ENCODE results near the gene IL9.
"Not testable (repeated sequence)": the region's sequence is repeated elsewhere in the genome, so short reads cannot be mapped to it uniquely, and the experiment has no call there.

The IL9 gene

DNA sequence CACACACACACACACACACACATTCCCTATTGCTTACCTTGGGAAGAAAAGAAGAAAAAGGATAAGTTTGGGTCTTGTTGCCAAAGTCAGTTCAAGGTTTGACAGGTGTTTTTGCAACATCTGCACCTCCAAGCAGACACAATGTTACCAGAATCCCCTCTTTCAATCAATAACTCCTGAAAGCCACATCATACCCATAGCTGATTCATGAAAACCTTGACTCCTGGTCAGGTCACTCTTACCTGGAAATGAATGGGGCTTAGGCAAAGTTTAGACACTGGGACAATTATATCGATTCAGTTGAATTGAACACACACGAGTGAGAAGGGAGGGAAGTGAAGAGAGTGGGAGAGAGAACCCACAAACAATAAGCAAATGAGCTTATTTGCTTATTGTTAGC, 27.0 kb downstream of the IL9 start:
- no peak for DNase-seq (ENCODE audit: low read depth in 2 of 2)

DNA sequence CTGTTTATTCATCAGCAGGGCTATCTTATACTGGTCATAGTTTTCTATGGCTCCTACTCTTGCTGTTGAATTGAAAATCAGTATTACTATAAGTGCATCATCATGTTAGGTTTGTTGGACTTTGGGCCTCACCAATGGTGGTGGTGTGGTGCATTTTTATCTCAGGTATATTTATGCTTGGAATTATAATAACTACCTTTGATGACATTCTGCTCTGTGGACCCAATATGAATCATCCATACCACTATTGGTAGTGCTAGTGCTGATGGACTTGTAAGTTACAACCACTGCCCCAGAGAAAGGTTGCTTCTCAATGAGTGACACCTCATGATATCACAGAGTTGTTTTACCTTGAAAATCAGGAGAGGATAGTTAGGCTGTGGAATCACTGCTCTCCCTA, 28.0 kb downstream of the IL9 start:
- no peak for DNase-seq (ENCODE audit: low read depth in 2 of 2)

DNA sequence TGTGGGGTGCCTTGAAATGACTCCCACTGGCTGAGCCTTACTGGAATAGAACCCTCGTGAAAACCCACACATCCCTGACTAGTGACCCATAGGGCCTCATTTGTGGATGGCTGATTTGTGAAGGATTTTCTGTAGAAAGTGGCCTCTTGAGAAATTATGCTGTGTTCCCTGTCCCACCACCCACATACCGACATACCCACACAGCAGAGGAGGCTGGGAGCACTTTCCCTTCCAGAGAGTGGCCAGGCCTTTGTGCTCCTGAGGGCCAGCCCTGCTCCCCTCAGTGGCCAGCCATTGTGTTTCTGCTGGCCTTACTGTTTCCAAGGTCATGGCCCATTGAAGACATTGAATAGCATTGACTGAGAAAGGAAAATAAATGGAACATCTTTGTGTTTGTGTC, 29.6 kb downstream of the IL9 start:
- DNase-seq (ENCODE audit: low read depth in 2 of 2), result no peak

DNA sequence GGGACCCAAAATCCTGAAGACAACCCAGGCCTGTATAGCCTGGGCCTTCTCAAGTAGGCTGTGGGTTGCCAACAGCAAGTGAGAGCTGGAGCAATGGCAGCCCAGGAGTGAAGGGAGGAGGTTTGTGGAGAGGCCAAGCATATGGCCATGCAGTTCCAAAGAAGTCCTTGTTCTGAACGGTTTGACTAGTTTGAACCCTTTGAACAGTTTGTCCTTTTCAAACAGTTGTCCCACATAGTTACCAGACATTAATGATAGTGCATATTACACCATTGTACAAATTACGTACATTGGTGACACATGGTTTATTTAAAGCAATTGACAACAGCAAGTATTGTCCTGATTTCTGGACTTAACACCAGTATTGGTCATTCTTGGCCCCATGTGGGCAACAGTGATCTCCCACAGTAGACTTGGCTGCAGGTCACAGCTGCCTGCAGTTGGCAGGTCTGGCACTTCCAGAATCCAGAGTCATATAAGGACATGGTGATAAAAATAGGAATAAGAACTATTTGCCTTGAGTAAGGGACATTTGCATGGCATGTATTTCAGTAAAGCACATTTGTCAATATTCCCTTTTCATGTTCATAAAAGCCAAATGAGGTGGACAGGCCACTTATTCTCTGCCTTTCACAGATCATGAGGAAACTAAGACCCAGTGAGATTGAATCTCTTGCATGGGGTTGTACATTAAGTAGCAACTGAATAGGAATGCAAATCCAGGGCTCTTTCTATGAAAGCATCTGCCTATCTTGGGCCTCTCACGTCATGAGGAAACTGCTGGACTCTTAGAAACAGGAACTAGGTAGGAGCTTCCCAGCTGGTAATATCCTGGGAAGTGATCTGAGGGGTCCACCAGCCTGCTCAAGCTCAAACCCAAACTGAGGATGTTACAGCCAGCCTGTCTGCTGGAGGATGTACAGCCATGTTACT, 30.9 kb downstream of the IL9 start:
- DNase-seq (ENCODE audit: low read depth in 2 of 2), result no peak

DNA sequence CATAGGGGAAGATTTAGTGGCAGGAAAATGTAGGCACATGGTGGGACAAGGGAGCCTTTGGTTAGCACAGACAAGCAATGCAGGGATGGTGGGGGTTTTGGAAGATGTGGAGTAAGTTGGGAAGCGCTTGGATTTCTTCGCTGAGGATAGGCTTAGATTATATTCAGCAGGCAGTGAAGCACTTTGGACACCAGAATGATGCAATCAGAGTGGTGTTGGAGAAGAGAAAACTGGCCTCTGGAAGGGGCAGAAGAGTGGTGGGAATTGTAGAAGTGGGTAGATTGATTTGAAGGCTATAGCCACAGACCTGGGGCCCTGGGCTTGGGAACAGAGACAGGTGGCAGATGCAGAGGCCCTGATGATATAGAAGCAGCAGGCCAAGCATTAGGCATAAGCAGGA, 32.9 kb downstream of the IL9 start:
- DNase-seq (ENCODE audit: low read depth in 2 of 2), result no peak

DNA sequence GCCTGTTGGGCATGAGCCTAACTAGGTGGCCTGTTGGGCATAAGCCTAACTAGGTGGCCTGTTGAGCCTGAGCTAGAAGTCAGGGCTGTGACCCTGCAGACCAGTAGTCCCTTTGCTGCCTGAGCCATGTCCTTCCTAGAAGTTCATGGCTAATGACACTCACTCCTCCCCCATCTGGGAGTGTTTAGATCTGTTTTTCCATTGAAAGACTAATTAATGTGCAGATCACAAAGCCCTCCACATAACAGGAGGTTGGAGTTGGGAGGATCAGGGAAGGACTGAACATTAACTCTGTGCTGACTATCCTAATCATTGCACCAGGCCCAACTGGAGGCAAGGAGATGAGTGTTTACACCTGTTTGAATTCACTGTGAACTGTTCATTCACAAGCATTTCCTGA, 33.6 kb downstream of the IL9 start:
- no peak for DNase-seq (ENCODE audit: low read depth in 2 of 2)

DNA sequence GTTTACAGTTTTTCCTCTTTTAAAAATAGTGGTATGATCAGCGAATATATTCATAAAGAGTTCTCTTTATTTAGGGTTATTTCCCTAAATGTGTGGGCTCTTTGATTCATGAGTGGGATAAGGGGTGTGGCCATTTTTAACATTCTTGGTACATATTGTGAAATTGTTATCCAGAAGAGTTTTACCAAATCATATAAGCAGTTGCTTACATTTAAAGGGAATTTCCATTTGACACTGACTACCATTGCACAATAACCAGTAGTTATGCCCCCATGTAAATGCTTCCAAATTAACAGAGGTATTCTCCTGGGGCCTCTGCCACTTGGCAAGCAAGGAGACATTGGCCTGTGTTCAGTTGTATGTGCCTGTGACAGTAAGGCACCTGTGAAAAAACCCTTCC, 34.0 kb downstream of the IL9 start:
- DNase-seq (ENCODE audit: low read depth in 2 of 2), result no peak

DNA sequence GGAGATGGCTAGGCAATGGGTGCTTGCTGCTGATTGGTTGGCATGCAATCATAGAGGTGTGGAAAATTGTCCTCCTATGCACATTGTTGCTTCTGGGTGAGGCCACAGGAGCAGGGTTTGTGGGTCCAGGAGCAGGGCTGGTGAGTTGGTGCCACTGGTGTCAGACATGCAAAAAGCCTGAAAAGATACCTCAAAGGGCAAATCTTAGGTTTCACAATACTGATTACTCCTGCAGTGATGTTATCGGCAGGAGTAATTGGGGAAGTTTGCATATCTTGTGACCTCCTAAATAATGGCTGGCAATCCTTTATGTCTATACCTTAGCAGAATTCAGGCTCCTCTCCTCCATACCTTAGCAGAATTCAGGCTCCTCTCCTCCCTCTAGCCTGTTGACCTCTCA, 36.0 kb downstream of the IL9 start:
- no peak for DNase-seq (ENCODE audit: low read depth in 2 of 2)

DNA sequence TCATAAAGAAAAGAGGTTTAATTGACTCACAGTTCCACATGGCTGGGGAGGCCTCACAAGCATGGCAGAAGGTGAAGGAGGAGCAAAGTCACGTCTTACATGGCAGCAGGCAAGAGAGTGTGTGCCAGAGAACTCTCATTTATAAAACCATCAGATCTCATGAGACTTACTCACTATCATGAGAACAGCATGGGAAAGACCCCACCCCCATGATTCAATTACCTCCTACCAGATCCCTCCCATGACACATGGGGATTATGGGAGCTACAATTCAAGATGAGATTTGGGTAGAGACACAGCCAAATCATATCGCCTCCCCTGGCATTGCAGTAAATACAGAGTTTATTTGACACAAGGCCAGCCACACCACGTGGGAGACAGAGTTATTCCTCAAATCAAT, 36.5 kb downstream of the IL9 start:
- DNase-seq (ENCODE audit: low read depth in 2 of 2), result not testable (repeated sequence)

DNA sequence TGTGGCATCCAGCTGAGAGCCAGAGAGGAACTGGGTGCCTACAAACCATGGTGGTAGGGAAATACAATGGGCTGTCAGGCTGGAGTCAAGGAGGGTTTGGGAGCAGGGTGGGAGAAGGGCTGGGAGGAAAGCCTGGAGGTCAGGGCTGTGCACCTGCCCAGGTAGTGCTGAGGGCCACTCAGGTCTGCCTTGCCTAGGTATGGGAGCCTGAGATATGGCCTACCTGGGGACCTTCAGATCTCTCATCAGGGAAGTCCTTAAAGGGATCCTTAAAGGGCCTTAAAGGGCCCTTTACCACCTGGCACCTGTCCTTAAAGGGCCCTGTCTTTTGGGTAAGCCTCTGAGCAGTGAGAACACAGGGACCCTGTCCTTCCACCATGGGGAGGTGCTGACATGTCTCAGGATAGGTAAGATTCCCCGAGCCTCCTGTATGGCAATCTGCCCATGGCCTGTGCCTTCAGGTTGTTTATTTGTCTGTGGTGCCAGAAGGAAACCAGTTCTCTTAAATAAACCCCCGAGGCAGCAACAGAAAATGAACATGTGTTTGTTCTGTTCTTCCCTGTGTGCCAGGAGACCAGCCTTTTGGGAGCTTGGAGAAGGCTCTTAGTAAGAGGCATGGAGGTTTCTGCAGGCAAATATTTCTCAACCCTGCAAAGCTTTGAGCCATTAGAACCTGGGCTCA, 37.9 kb downstream of the IL9 start:
- no peak for DNase-seq (ENCODE audit: low read depth in 2 of 2)

DNA sequence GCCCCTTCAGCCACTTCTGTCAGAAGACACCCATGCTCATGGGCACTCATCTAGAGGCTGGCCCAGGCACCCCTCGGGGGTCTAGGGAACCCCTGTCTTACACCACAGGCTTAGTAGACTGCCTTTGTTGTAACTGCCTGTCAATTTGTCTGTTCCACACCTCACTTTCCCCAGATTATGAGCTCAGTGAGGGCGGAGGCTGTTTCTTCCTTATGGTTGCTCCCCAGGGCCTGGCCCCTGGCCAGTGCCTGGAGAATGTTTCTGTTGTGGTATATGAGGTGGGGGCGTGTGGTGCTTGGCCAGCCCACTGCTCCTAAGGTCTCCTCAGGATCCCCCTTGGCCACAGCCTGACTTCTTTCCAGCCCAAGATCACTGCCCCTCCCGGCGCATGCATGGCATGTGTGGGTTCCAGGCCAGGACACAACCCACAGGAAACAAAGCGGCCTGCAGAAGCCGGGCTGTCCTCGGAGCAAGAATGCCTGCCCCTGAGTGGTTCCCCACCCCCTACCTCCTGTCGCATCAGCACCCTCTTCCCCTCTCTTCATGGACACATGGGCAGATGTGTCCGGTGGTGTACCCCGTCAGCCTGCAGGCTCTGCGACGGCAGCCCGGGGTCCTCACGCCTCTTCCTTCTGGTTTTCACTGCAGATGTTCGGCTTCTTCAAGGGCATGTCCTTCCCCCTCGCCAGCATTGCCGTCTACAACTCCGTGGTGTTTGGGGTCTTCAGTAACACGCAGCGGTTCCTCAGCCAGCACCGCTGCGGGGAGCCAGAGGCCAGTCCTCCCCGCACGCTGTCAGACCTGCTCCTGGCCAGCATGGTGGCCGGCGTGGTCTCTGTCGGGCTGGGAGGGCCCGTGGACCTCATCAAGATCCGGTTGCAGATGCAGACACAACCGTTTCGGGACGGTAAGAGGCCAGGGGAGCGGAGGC, 43.5 kb downstream of the IL9 start:
- no peak for DNase-seq (ENCODE audit: low read depth in 2 of 2)

DNA sequence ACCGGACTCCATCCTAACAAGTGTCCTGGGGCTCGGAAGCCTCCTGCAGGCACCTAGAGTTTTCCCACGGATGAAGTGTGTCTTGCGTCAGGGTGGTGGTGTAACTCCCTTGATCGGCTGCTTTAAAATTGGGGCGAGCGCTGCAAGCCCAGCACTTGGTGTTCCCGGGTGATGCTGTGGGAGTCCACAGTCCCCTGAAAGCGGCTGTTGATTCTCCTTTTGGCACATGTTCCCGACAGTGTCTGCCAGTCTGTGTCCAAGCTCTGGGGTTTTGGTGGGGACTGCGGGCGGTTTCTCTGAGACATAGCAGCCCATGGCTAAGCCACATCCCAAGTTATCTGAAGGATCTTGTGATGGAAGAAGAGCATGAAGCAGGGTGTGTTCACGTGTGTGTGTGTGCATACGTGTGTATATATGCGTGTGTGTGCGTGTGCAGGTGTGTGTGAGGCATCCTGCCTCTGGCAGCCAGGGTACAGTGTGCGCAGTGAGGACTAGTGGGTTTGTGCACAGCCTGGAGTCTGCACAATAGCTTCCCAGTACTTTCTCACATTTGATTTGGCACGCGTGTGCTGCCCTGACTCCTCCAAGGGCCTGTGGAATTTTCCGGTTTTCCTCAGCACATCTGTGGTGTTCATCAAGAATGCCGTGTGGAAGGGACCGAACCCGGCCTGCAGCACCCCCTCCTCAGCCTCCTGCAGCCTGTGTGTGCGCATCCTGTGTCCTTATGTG, 44.3 kb downstream of the IL9 start:
- no peak for DNase-seq (ENCODE audit: low read depth in 2 of 2)

DNA sequence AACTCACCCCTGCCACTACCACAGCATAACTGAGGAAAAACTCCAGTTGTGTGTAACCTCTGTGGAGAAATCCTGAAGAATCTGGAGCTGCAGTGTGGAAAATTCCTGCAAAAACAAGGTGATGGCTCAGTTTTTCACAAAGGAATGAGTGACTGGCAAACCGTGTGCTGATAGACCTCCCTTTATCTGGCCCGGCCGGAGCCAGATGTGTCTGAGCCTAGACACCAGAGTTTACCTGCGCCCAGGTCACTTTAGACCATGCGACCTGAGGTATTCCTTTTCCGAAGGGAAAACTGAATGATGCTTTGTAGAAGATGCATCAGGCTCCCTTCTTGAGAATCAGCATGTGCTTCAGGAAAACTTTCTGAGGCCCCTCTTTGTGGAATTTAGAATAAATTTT, 45.0 kb downstream of the IL9 start:
- no peak for DNase-seq (ENCODE audit: low read depth in 2 of 2)

DNA sequence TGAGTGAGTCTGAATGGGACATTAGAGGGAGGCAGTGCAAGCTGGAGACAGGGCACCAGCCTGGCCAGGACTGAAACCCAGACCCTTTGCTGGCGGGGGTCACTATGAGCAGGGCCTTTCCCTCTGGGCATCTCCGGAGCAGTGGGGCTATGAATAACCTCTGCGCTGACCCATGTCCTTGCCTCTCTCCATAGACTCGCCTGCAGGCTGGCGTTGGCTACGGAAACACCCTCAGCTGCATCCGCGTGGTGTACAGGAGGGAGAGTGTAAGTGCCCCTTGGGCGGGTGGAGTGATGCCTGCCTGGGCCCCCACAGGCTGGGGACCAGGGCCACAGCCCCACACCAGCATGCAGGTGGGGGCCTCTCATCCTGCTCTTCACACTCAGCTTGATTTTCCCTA, 45.4 kb downstream of the IL9 start:
- no peak for DNase-seq (ENCODE audit: low read depth in 2 of 2)

DNA sequence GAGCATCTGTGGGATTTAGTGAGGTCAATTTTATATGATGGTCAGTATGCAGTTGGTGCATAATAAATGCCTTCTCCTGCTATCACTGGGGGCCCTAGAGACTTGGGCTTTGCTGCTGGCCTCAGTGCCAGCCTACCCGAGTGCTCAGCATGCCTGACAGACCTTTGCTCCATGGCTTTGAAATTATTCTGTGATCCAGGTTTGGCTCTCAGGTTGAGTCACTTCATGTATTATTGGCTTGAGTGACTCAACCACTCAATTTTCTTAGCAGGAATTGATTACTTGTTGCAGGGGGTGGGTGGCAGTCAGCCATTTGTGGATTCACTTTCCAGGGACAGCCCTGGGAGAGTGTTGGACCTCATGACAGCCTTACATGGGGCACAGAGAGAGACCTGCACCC, 47.7 kb downstream of the IL9 start:
- no peak for DNase-seq (ENCODE audit: low read depth in 2 of 2)

DNA sequence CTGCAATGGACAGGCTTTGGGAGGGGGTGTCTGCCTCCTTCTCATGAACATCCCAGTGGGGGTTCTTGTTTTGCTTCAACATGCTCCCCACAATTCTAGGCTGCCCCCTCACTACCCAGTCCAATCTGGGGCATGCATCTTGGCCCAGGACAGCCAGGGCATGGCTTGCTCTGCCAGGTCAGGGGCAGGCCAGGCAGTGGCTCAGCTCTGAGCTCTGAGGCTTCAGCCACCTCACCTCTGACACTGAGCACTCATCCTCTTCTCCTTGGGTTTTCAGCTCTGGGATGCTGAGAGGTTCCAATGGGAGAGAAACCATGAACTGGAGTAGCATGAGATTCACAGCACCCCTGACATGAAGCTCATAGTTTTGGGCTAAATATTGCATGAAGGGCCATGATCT, 49.3 kb downstream of the IL9 start:
- DNase-seq (ENCODE audit: low read depth in 2 of 2), result no peak

DNA sequence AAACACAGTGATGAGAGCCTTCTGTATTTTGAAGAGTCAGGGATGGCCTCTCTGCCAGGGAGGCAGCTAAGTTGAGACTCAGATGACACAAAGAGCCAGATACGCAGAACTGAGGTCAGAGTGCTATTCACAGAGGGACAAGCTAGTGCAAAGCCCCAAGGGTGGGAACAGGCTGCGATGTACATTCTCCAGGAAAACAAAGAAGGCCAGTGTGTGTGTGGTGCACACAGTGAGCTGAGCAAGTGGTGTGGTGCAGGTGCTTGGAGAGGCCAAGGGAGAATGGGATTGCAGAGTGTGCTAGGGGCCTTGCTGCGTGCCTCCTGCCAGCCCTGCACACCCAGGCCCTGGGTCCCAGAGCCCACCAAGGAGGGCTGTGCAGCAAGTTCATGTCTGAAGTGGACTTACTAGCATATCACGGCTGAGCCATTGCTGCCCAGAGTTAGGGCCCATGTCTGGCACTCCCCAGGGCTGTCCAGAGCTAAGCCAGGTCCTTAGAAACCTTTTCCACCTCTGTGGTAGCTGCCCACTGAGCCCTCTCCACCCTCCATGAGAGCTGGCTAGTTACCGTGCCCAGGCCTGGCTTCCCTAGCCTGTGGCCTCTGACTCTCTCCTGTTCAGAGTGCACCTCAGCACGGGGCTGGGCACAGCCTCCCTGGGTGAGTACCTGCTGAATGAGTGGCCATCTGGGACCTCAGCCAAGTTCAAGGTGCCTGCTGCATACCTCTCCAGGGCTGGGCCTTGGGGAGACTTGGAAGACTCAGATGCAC, 51.9 kb downstream of the IL9 start:
- no peak for DNase-seq (ENCODE audit: low read depth in 2 of 2)

DNA sequence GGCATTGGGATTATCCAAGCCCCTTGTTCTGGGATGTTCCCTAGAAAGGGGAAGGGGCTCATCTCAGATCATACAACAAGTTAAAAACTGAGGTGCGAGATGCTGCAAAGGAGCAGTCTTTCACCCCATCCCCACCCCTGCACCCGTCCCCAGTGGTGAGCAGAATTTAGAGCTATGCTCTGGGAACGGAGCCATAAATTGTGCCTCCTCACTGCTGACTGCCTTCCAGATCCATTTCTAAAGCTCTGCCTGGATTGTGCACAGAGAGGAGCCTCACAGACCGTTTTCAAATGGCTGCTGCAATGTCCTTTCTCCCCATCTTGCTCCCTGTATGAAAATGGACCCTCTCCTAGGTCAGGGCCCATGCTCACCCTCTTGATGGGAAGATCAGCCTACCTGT, 52.9 kb downstream of the IL9 start:
- DNase-seq (ENCODE audit: low read depth in 2 of 2), result no peak
